HepG2 (cell line): Measurements from ENCODE around the gene COPZ2. TPM values are rescaled to one million over a fixed set of nuclear protein-coding genes. Genes with fewer than 3 reads are reported as not detected.

Experiments used
- AGO1 ChIP-seq: fragments of 200-400 bp; formaldehyde crosslinking; IDR thresholded peaks from 2 replicates; pipeline ENCODE4 v1.6.1; 2017; ENCODE audit warnings: mild to moderate bottlenecking, low read depth, low read length, moderate library complexity; ENCODE audit not compliant: poor library complexity, severe bottlenecking
- BCL6 ChIP-seq: IDR thresholded peaks from 2 replicates; pipeline ENCODE4 v1.6.1; 2016; ENCODE audit warnings: missing genetic modification reagents, missing compliant biosample characterization
- BORCS8-MEF2B ChIP-seq: sonication (generic); formaldehyde crosslinking; IDR thresholded peaks from 2 replicates; pipeline ENCODE4 v1.8.0; 2022; ENCODE audit warnings: mild to moderate bottlenecking, missing genetic modification reagents
- CCAR2 ChIP-seq: fragments of 200-400 bp; formaldehyde crosslinking; optimal IDR thresholded peaks from 2 replicates; pipeline ENCODE3; 2018; ENCODE audit warnings: low read depth, mild to moderate bottlenecking, low read length, moderate library complexity
- CENPT ChIP-seq: sonication (generic); formaldehyde crosslinking; IDR thresholded peaks from 2 replicates; pipeline ENCODE4 v1.8.0; 2022; ENCODE audit warnings: low read depth, mild to moderate bottlenecking, moderate library complexity, missing genetic modification reagents
- HNF4A ChIP-seq: sonication (generic); formaldehyde crosslinking; IDR thresholded peaks from 2 replicates; pipeline ENCODE4 v1.4.0; 2020; ENCODE audit warnings: missing genetic modification reagents
- IRF2 ChIP-seq: IDR thresholded peaks from 2 replicates; pipeline ENCODE4 v1.6.1; 2018; ENCODE audit warnings: missing genetic modification reagents, missing compliant biosample characterization
- KDM1A ChIP-seq: IDR thresholded peaks from 2 replicates; pipeline ENCODE4 v1.6.1; 2016; ENCODE audit warnings: missing compliant biosample characterization
- LCORL ChIP-seq, 2 experiments: fragments of 450-650 bp in 1 of 2; sonication (generic) in 1 of 2; formaldehyde crosslinking in 1 of 2; IDR thresholded peaks; 2 replicates each; pipeline versions ENCODE4 v1.5.0 to v1.6.1; 2017 to 2020; ENCODE audit warnings: antibody characterized with exemption in 1 of 2, missing genetic modification reagents in 1 of 2
- MAF1 ChIP-seq: sonication (generic); formaldehyde crosslinking; IDR thresholded peaks from 2 replicates; pipeline ENCODE4 v1.5.0; 2020; ENCODE audit warnings: missing genetic modification reagents, borderline replicate concordance
- MYC ChIP-seq: sonication (generic); formaldehyde crosslinking; IDR thresholded peaks from 2 replicates; pipeline ENCODE4 v1.9.0; 2021; ENCODE audit warnings: missing genetic modification reagents, borderline replicate concordance
- MYNN ChIP-seq: sonication (generic); formaldehyde crosslinking; IDR thresholded peaks from 2 replicates; pipeline ENCODE4 v1.4.0; 2020; ENCODE audit warnings: mild to moderate bottlenecking, low read depth, missing genetic modification reagents
- NFIC ChIP-seq: IDR thresholded peaks from 2 replicates; pipeline ENCODE4 v1.6.1; 2012; ENCODE audit warnings: mild to moderate bottlenecking, low read length, inconsistent platforms
- PAF1 ChIP-seq: IDR thresholded peaks from 2 replicates; pipeline ENCODE4 v1.6.1; 2016; ENCODE audit warnings: missing genetic modification reagents, missing compliant biosample characterization
- POLR2A ChIP-seq, 2 experiments: IDR thresholded peaks; 2 replicates each; pipeline ENCODE4 v1.6.1; 2011; ENCODE audit warnings: low read depth in 2 of 2, low read length in 2 of 2, mild to moderate bottlenecking in 1 of 2, moderate library complexity in 1 of 2; ENCODE audit not compliant: insufficient read depth in 1 of 2
- RBM39 ChIP-seq: fragments of 200-400 bp; formaldehyde crosslinking; IDR thresholded peaks from one replicate; pipeline ENCODE4 v1.6.1; 2018; ENCODE audit warnings: antibody characterized with exemption, mild to moderate bottlenecking, low read depth, low read length; ENCODE audit not compliant: poor library complexity, severe bottlenecking
- RELA ChIP-seq: sonication (generic); formaldehyde crosslinking; IDR thresholded peaks from 2 replicates; pipeline ENCODE4 v1.4.0; 2020; ENCODE audit warnings: missing genetic modification reagents
- RFX3 ChIP-seq: IDR thresholded peaks from 2 replicates; pipeline ENCODE4 v1.6.1; 2016; ENCODE audit warnings: missing biosample characterization, missing genetic modification reagents
- SRSF4 ChIP-seq: fragments of 200-400 bp; formaldehyde crosslinking; IDR thresholded peaks from one replicate; pipeline ENCODE4 v1.6.1; 2018; ENCODE audit warnings: mild to moderate bottlenecking, low read depth, low read length, moderate library complexity; ENCODE audit not compliant: poor library complexity, severe bottlenecking
- TAF15 ChIP-seq: fragments of 200-400 bp; formaldehyde crosslinking; IDR thresholded peaks from one replicate; pipeline ENCODE4 v1.6.1; 2018; ENCODE audit warnings: mild to moderate bottlenecking, low read depth, low read length; ENCODE audit not compliant: poor library complexity, severe bottlenecking
- XRCC5 ChIP-seq: fragments of 200-400 bp; formaldehyde crosslinking; optimal IDR thresholded peaks from 2 replicates; pipeline ENCODE3; 2017; ENCODE audit warnings: mild to moderate bottlenecking, low read length
- ZC3H4 ChIP-seq: sonication (generic); formaldehyde crosslinking; IDR thresholded peaks from 2 replicates; pipeline ENCODE4 v1.4.0; 2020; ENCODE audit warnings: missing genetic modification reagents, borderline replicate concordance
- ZEB1 ChIP-seq: IDR thresholded peaks from 2 replicates; pipeline ENCODE4 v1.6.1; 2012; ENCODE audit warnings: mild to moderate bottlenecking, low read depth, inconsistent platforms; ENCODE audit not compliant: insufficient replicate concordance
- ZFP36L2 ChIP-seq: sonication (generic); formaldehyde crosslinking; IDR thresholded peaks from 2 replicates; pipeline ENCODE4 v1.4.0; 2020; ENCODE audit warnings: missing genetic modification reagents
- ZFP37 ChIP-seq: sonication (generic); formaldehyde crosslinking; IDR thresholded peaks from 2 replicates; pipeline ENCODE4 v1.4.0; 2020; ENCODE audit warnings: missing genetic modification reagents, borderline replicate concordance
- ZNF264 ChIP-seq: sonication (generic); formaldehyde crosslinking; IDR thresholded peaks from 2 replicates; pipeline ENCODE4 v1.4.0; 2020; ENCODE audit warnings: missing genetic modification reagents
- ZNF543 ChIP-seq: sonication (generic); formaldehyde crosslinking; IDR thresholded peaks from 2 replicates; pipeline ENCODE4 v1.4.0; 2020; ENCODE audit warnings: mild to moderate bottlenecking, missing genetic modification reagents
- ZNF567 ChIP-seq: sonication (generic); formaldehyde crosslinking; IDR thresholded peaks from 2 replicates; pipeline ENCODE4 v1.8.1; 2023; ENCODE audit warnings: mild to moderate bottlenecking, missing genetic modification reagents, borderline replicate concordance
- ZNF709 ChIP-seq: sonication (generic); formaldehyde crosslinking; IDR thresholded peaks from 2 replicates; pipeline ENCODE4 v1.5.0; 2020; ENCODE audit warnings: mild to moderate bottlenecking, missing genetic modification reagents
- ZNF768 ChIP-seq: sonication (generic); formaldehyde crosslinking; IDR thresholded peaks from 2 replicates; pipeline ENCODE4 v1.4.0; 2020; ENCODE audit warnings: missing genetic modification reagents
- ZSCAN22 ChIP-seq: sonication (generic); formaldehyde crosslinking; IDR thresholded peaks from 2 replicates; pipeline ENCODE4 v1.4.0; 2020; ENCODE audit warnings: mild to moderate bottlenecking, missing genetic modification reagents
- polyA plus RNA-seq, 8 experiments: library from polyadenylated mRNA; depleted of rRNA in 3 of 8; stranded (reverse) in 7 of 8; unstranded in 1 of 8; fragments of >200 nt; fragmentation: Illumina TruSeq in 4 of 8; extraction: Trizol in 4 of 8; gene quantifications; 2 replicates each; pipeline versions ENCODE4 v1.2.1 to v1.2.3, GENCODE V29; 2011 to 2016; ENCODE audit warnings: low read depth in 4 of 8, missing spikeins in 1 of 8, mixed read lengths in 1 of 8; ENCODE audit not compliant: insufficient read depth in 1 of 8
- total RNA-seq, 5 experiments: library from RNA; depleted of rRNA; stranded (reverse); fragments of >200 nt; fragmentation: Illumina TruSeq; extraction: Trizol; gene quantifications; 2 replicates each; pipeline ENCODE4 v1.2.3, GENCODE V29; 2016; ENCODE audit warnings: low read depth in 1 of 5

Gene COPZ2
- total and polyA plus RNA-seq, 2 of the 13 experiments (the other 11 are each of a cell fraction or from before 2014, with no cell fraction given) = 0.61 to 1.5 TPM

- no peak for TF ChIP-seq ZC3H4 (CRISPR knock-in tag)
- no peak for TF ChIP-seq ZEB1
- TF ChIP-seq ZNF567 (CRISPR knock-in tag) = no peak
- TF ChIP-seq ZSCAN22 (CRISPR knock-in tag) = no peak
- TF ChIP-seq ZNF264 (CRISPR knock-in tag) = no peak
- TF ChIP-seq ZFP36L2 (CRISPR knock-in tag) = no peak
- 0 out of 2 replicates have a peak, but pooled peaks have one; percentile 20 for TF ChIP-seq MAF1
- no peak for TF ChIP-seq MYC (CRISPR knock-in tag)
- TF ChIP-seq AGO1 = peak; percentile 73
- TF ChIP-seq RBM39 = peak; percentile 77
- TF ChIP-seq POLR2A (IDR thresholded peaks at IDR 0.05; ENCODE audit: insufficient read depth in 1 of 2, low read depth in 2 of 2, low read length in 2 of 2) = no peak
- no peak; the same call in 1 of the 2 replicates for TF ChIP-seq ZFP37
- peak; percentile 50; the same call in 1 of the 2 replicates for TF ChIP-seq ZNF768 (CRISPR knock-in tag)
- no peak for TF ChIP-seq PAF1 (CRISPR knock-in tag)
- peak; percentile 97 for TF ChIP-seq RFX3 (CRISPR knock-in tag)
- no peak for TF ChIP-seq SRSF4
- peak; percentile 64 for TF ChIP-seq IRF2 (CRISPR knock-in tag)
- TF ChIP-seq RELA (CRISPR knock-in tag) = no peak
- TF ChIP-seq XRCC5 = peak; percentile 18
- TF ChIP-seq BORCS8-MEF2B (CRISPR knock-in tag) = no peak
- 0 out of 2 replicates have a peak, but pooled peaks have one; percentile 32 for TF ChIP-seq MYNN (CRISPR knock-in tag)
- no peak for TF ChIP-seq LCORL (IDR thresholded peaks at IDR 0.05)
- TF ChIP-seq LCORL (CRISPR knock-in tag; IDR thresholded peaks at IDR 0.05) = peak; percentile 90
- no peak for TF ChIP-seq CCAR2
- TF ChIP-seq KDM1A = no peak
- TF ChIP-seq ZNF709 (CRISPR knock-in tag) = no peak
- TF ChIP-seq ZNF543 = no peak; the same call in 1 of the 2 replicates
- TF ChIP-seq HNF4A (CRISPR knock-in tag) = no peak
- 0 out of 2 replicates have a peak, but pooled peaks have one; percentile 44 for TF ChIP-seq CENPT
- no peak for TF ChIP-seq NFIC
- no peak for TF ChIP-seq BCL6
- TF ChIP-seq TAF15 = peak; percentile 77
Measured at GRCh38 chr17:48025040-48025903, 12.3 kb downstream of the COPZ2 start (continued).
